ENCODE data around the gene MBD5.

- TF ChIP-seq CTCF (IDR thresholded peaks at IDR 0.05), result no peak
- TF ChIP-seq POLR2A (IDR thresholded peaks at IDR 0.05), result no peak
- TF ChIP-seq POLR2AphosphoS5 (IDR thresholded peaks at IDR 0.05), result no peak
These were observed 278.7 kb downstream of the MBD5 start for GRCh38 chr2:148299616-148300015.

Measured in prostate gland (tissue), 2 donors.